PFSK-1 (cell line): Measurements from ENCODE around the gene ADAMTS2.

Experiments used
- FOXP2 ChIP-seq: optimal IDR thresholded peaks from 2 replicates; pipeline ENCODE3; 2011; ENCODE audit warnings: borderline replicate concordance, control low read depth, inconsistent platforms; ENCODE audit not compliant: insufficient read depth; ENCODE audit errors: extremely low read length, extremely low read depth
- POLR2AphosphoS5 ChIP-seq: IDR thresholded peaks from 2 replicates; pipeline ENCODE4 v1.6.1; 2012; ENCODE audit warnings: low read depth, mild to moderate bottlenecking, control low read depth, low read length, moderate library complexity
- SIN3A ChIP-seq: IDR thresholded peaks from 2 replicates; pipeline ENCODE4 v1.6.1; 2012; ENCODE audit warnings: mild to moderate bottlenecking, low read length, moderate library complexity, borderline replicate concordance; ENCODE audit not compliant: insufficient read depth
- TAF1 ChIP-seq: IDR thresholded peaks from 2 replicates; pipeline ENCODE4 v1.6.1; 2012; ENCODE audit warnings: low read length, control low read depth, borderline replicate concordance; ENCODE audit not compliant: insufficient read depth
- TF ChIP-seq, protein P1 (sequence below), 2 experiments: IDR thresholded peaks; 2 replicates each; pipeline versions ENCODE4 v1.6.1 to v1.8.0; 2011 to 2012; ENCODE audit warnings: low read depth in 2 of 2, low read length in 2 of 2, control low read depth in 1 of 2, inconsistent platforms in 1 of 2, mild to moderate bottlenecking in 1 of 2, moderate library complexity in 1 of 2; ENCODE audit not compliant: insufficient read depth in 1 of 2

ADAMTS2 gene

GRCh38 chr5:179228341-179229121, 116.7 kb downstream of the ADAMTS2 start:
- TF ChIP-seq, protein P1, sequence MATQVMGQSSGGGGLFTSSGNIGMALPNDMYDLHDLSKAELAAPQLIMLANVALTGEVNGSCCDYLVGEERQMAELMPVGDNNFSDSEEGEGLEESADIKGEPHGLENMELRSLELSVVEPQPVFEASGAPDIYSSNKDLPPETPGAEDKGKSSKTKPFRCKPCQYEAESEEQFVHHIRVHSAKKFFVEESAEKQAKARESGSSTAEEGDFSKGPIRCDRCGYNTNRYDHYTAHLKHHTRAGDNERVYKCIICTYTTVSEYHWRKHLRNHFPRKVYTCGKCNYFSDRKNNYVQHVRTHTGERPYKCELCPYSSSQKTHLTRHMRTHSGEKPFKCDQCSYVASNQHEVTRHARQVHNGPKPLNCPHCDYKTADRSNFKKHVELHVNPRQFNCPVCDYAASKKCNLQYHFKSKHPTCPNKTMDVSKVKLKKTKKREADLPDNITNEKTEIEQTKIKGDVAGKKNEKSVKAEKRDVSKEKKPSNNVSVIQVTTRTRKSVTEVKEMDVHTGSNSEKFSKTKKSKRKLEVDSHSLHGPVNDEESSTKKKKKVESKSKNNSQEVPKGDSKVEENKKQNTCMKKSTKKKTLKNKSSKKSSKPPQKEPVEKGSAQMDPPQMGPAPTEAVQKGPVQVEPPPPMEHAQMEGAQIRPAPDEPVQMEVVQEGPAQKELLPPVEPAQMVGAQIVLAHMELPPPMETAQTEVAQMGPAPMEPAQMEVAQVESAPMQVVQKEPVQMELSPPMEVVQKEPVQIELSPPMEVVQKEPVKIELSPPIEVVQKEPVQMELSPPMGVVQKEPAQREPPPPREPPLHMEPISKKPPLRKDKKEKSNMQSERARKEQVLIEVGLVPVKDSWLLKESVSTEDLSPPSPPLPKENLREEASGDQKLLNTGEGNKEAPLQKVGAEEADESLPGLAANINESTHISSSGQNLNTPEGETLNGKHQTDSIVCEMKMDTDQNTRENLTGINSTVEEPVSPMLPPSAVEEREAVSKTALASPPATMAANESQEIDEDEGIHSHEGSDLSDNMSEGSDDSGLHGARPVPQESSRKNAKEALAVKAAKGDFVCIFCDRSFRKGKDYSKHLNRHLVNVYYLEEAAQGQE (IDR thresholded peaks at IDR 0.05; ENCODE audit: insufficient read depth in 1 of 2, low read depth in 2 of 2, low read length in 2 of 2): no peak
- no peak for TF ChIP-seq TAF1

GRCh38 chr5:179227580-179228311, 117.5 kb downstream of the ADAMTS2 start:
- TF ChIP-seq POLR2AphosphoS5 (no peak), SIN3A (no peak), FOXP2 (no peak), TAF1 (no peak)
- TF ChIP-seq, protein P1 (IDR thresholded peaks at IDR 0.05; ENCODE audit: insufficient read depth in 1 of 2, low read depth in 2 of 2, low read length in 2 of 2): no peak

DNA sequence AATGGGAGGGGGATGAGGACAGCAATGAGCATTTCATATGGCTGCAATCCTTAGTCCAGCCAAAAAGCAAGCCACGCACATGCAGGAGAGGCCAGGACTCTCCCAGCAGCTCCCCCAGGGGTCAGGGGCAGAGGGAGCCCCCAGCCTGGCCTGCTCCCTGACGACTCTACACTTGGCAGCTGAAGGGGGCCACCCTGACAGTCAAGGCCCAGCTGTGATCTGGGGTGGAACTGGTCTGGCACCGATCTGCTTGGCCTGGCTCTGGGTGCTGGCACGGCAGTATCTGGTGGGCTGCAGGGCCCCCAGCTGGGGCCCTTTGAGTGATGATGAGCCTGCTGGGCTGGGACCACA, 118.1 kb downstream of the ADAMTS2 start:
- no peak for TF ChIP-seq POLR2AphosphoS5
- TF ChIP-seq, protein P1 (IDR thresholded peaks at IDR 0.05; ENCODE audit: insufficient read depth in 1 of 2, low read depth in 2 of 2, low read length in 2 of 2): no peak
- no peak for TF ChIP-seq FOXP2
- no peak for TF ChIP-seq TAF1
- no peak for TF ChIP-seq SIN3A

- TF ChIP-seq, protein P1 (IDR thresholded peaks at IDR 0.05; ENCODE audit: insufficient read depth in 1 of 2, low read depth in 2 of 2, low read length in 2 of 2): no peak
- no peak for TF ChIP-seq FOXP2
- no peak for TF ChIP-seq POLR2AphosphoS5
- no peak for TF ChIP-seq TAF1
- TF ChIP-seq SIN3A: no peak
Observed at GRCh38 chr5:179226696-179227095, 118.6 kb downstream of the ADAMTS2 start.

DNA sequence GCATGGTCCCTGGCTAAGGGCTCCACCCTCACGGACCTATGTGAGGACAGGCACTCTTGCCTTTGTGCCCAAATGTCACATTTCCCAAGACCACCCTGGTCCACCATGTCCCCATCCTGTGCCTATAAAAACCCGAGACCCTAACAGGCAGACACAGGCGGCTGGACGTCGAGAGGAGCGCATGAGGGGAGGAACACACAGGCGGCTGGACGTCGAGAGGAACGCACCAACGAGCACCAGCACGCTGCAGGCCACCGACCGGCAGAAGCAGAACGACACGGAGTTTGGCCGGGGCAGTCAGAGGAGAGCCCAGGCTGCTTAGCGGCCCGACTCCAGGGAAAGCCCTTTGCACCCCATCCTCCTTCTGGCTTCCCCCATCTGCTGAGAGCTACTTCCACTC, 119.9 kb downstream of the ADAMTS2 start:
- TF ChIP-seq SIN3A (no peak), TAF1 (no peak), POLR2AphosphoS5 (no peak), FOXP2 (no peak)
- TF ChIP-seq, protein P1 (IDR thresholded peaks at IDR 0.05; ENCODE audit: insufficient read depth in 1 of 2, low read depth in 2 of 2, low read length in 2 of 2): no peak
